ENCODE measurements around the gene UNC5B.

DNA sequence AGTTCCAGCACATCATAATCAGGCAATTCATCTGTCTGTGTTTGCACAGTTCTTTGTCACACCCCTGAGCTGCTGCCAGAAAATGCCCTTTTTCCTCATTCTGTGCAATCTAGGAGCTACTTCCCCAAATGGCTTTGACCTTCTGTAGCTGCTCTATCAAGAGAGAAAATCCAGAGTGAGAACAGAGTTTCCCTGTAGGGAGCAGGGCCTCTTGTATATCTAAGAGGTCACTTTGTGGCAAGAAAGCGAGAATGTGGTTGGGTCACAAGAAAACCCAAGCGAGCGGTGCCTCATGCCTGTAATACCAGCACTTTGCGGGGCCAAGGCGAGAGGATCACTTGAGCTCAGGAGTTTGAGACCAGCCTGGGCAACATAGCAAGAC is 131.0 kb downstream of the UNC5B start:
- TF ChIP-seq EZH2 (optimal IDR thresholded peaks at IDR 0.05; ENCODE audit: low read depth, low read length) = no peak
- TF ChIP-seq, protein P1, sequence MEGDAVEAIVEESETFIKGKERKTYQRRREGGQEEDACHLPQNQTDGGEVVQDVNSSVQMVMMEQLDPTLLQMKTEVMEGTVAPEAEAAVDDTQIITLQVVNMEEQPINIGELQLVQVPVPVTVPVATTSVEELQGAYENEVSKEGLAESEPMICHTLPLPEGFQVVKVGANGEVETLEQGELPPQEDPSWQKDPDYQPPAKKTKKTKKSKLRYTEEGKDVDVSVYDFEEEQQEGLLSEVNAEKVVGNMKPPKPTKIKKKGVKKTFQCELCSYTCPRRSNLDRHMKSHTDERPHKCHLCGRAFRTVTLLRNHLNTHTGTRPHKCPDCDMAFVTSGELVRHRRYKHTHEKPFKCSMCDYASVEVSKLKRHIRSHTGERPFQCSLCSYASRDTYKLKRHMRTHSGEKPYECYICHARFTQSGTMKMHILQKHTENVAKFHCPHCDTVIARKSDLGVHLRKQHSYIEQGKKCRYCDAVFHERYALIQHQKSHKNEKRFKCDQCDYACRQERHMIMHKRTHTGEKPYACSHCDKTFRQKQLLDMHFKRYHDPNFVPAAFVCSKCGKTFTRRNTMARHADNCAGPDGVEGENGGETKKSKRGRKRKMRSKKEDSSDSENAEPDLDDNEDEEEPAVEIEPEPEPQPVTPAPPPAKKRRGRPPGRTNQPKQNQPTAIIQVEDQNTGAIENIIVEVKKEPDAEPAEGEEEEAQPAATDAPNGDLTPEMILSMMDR (IDR thresholded peaks at IDR 0.05; ENCODE audit: low read length) = no peak
- no peak for TF ChIP-seq EZH2phosphoT487 (IDR thresholded peaks at IDR 0.05; ENCODE audit: low read length)
